ENCODE data around the gene TTYH2.
"Not testable (repeated sequence)": the region's sequence is repeated elsewhere in the genome, so short reads cannot be mapped to it uniquely, and the experiment has no call there.

TTYH2 gene

GRCh38 chr17:74253036-74253435, 39.7 kb downstream of the TTYH2 start:
- Histone ChIP-seq H3K36me3 (ENCODE audit: control insufficient read depth in 1 of 2, insufficient read depth in 2 of 2, low read length in 2 of 2) (peaks cover 0 to 3% of the 10 kb centered on the region in 2 donors), H3K9ac (ENCODE audit: low read depth in 1 of 2, low read length in 2 of 2) (no peak overlapping the region), H3K27ac (ENCODE audit: low read depth, low read length) (no peak overlapping the region), H3K9me3 (ENCODE audit: control insufficient read depth in 1 of 2, low read length in 2 of 2) (no peaks in the 10 kb centered on the region), H3K27me3 (ENCODE audit: control insufficient read depth in 1 of 2, insufficient read depth in 2 of 2, low read length in 2 of 2) (no peaks in the 10 kb centered on the region), H3K4me1 (ENCODE audit: control insufficient read depth in 1 of 2, insufficient read depth in 2 of 2, low read length in 2 of 2) (no peaks in the 10 kb centered on the region), H3K4me3 (ENCODE audit: low read depth in 1 of 2, low read length in 2 of 2) (no peak overlapping the region)

DNA sequence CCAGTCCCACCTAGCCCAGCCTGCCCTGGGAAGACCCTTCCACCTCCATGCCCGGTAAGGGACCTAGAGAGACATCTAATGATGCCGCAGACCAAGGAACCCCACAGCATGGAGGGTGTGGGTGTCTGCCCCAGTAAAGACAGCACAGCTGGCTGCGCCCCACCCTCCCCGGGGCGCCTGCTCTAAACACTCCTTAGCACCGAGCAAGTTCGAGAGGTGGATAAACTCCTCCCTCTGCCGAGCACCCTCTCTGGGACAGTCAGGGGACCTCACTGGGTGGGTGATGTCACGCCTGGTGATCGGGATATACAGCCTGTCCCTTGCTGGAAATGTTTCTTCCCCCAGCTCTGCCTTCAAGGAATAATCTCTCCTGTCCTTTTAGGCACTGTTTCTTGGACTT, 43.9 kb downstream of the TTYH2 start:
- Histone ChIP-seq H3K4me1 (ENCODE audit: control insufficient read depth in 1 of 2, insufficient read depth in 2 of 2, low read length in 2 of 2) (no peaks in the 10 kb centered on the region), H3K27ac (ENCODE audit: low read depth, low read length) (no peak overlapping the region), H3K36me3 (ENCODE audit: control insufficient read depth in 1 of 2, insufficient read depth in 2 of 2, low read length in 2 of 2) (peaks cover 0 to 3% of the 10 kb centered on the region in 2 donors), H3K9me3 (ENCODE audit: control insufficient read depth in 1 of 2, low read length in 2 of 2) (no peaks in the 10 kb centered on the region), H3K4me3 (ENCODE audit: low read depth in 1 of 2, low read length in 2 of 2) (no peak overlapping the region), H3K27me3 (ENCODE audit: control insufficient read depth in 1 of 2, insufficient read depth in 2 of 2, low read length in 2 of 2) (no peaks in the 10 kb centered on the region), H3K9ac (ENCODE audit: low read depth in 1 of 2, low read length in 2 of 2) (no peak overlapping the region)

DNA sequence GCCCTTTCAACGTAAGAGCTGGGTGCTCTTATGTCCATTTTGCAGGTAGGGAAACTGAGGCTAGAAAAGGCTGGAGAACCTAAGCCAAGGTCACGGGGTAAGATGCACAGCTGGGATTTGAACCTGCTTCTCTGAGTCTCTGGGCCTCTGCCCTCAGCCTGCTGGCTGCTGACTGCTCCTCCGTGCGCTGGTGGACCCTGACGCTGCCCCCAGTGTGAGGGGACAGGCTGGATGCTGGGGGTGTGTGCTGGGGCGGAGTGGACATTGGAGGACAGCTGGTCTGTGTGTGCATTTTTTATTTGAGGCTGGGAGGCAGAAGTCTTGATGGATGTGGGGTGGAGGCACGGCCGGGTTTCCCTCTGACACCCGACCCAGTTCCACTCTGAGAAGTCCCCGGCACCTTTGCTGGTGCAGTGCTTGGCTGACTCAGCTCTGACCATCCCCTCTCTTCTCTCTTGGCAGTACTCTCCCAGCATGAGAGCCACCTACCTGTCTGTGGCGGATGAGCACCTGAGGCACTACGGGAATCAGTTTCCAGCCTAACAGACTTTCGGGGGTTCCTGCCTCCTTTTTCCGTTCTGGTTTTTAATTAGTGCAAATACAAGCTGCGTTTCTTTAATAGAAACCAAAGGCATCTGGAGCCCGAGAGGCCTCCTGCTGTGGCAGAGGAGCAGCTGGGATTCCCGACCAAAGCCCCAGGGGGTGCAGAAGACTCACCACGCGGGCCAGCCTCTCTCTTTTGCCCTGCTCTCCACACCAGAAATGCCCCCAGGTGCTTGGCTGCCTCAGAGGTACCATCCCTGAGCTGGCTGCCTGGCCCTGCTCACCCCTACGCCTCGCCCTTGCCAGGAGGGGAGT, 46.5 kb downstream of the TTYH2 start:
- Histone ChIP-seq H3K27ac (ENCODE audit: low read depth, low read length) (no peak overlapping the region), H3K27me3 (ENCODE audit: control insufficient read depth in 1 of 2, insufficient read depth in 2 of 2, low read length in 2 of 2) (no peaks in the 10 kb centered on the region), H3K9me3 (ENCODE audit: control insufficient read depth in 1 of 2, low read length in 2 of 2) (no peaks in the 10 kb centered on the region), H3K9ac (ENCODE audit: low read depth in 1 of 2, low read length in 2 of 2) (no peak overlapping the region), H3K4me1 (ENCODE audit: control insufficient read depth in 1 of 2, insufficient read depth in 2 of 2, low read length in 2 of 2) (no peaks in the 10 kb centered on the region), H3K36me3 (ENCODE audit: control insufficient read depth in 1 of 2, insufficient read depth in 2 of 2, low read length in 2 of 2) (peaks cover 0 to 3% of the 10 kb centered on the region in 2 donors), H3K4me3 (ENCODE audit: low read depth in 1 of 2, low read length in 2 of 2) (no peak overlapping the region)

GRCh38 chr17:74260525-74260850, 47.1 kb downstream of the TTYH2 start:
- peaks cover 0 to 3% of the 10 kb centered on the region in 2 donors for H3K36me3 ChIP-seq (ENCODE audit: control insufficient read depth in 1 of 2, insufficient read depth in 2 of 2, low read length in 2 of 2)
- H3K9ac ChIP-seq (ENCODE audit: low read depth in 1 of 2, low read length in 2 of 2) = no peak overlapping the region
- H3K4me3 ChIP-seq (ENCODE audit: low read depth in 1 of 2, low read length in 2 of 2) = no peak overlapping the region
- no peaks in the 10 kb centered on the region for H3K9me3 ChIP-seq (ENCODE audit: control insufficient read depth in 1 of 2, low read length in 2 of 2)
- H3K27ac ChIP-seq (ENCODE audit: low read depth, low read length) = no peak overlapping the region
- no peaks in the 10 kb centered on the region for H3K4me1 ChIP-seq (ENCODE audit: control insufficient read depth in 1 of 2, insufficient read depth in 2 of 2, low read length in 2 of 2)
- H3K27me3 ChIP-seq (ENCODE audit: control insufficient read depth in 1 of 2, insufficient read depth in 2 of 2, low read length in 2 of 2) = no peaks in the 10 kb centered on the region

GRCh38 chr17:74262601-74263000, 49.2 kb downstream of the TTYH2 start:
- H3K27ac ChIP-seq (ENCODE audit: low read depth, low read length) = no peak overlapping the region
- no peaks in the 10 kb centered on the region for H3K4me1 ChIP-seq (ENCODE audit: control insufficient read depth in 1 of 2, insufficient read depth in 2 of 2, low read length in 2 of 2)
- no peaks in the 10 kb centered on the region for H3K36me3 ChIP-seq (ENCODE audit: control insufficient read depth in 1 of 2, insufficient read depth in 2 of 2, low read length in 2 of 2)
- no peaks in the 10 kb centered on the region for H3K9me3 ChIP-seq (ENCODE audit: control insufficient read depth in 1 of 2, low read length in 2 of 2)
- no peak overlapping the region for H3K9ac ChIP-seq (ENCODE audit: low read depth in 1 of 2, low read length in 2 of 2)
- H3K4me3 ChIP-seq (ENCODE audit: low read depth in 1 of 2, low read length in 2 of 2) = no peak overlapping the region
- no peaks in the 10 kb centered on the region for H3K27me3 ChIP-seq (ENCODE audit: control insufficient read depth in 1 of 2, insufficient read depth in 2 of 2, low read length in 2 of 2)

GRCh38 chr17:74267054-74267453, 53.7 kb downstream of the TTYH2 start:
- not testable (repeated sequence) for H3K4me3 ChIP-seq (ENCODE audit: low read depth in 1 of 2, low read length in 2 of 2); H3K27ac ChIP-seq (ENCODE audit: low read depth, low read length)

GRCh38 chr17:74267579-74267978, 54.2 kb downstream of the TTYH2 start:
- Histone ChIP-seq H3K27me3 (ENCODE audit: control insufficient read depth in 1 of 2, insufficient read depth in 2 of 2, low read length in 2 of 2) (no peaks in the 10 kb centered on the region), H3K9ac (ENCODE audit: low read depth in 1 of 2, low read length in 2 of 2) (no peak overlapping the region), H3K9me3 (ENCODE audit: control insufficient read depth in 1 of 2, low read length in 2 of 2) (no peaks in the 10 kb centered on the region), H3K27ac (ENCODE audit: low read depth, low read length) (no peak overlapping the region), H3K36me3 (ENCODE audit: control insufficient read depth in 1 of 2, insufficient read depth in 2 of 2, low read length in 2 of 2) (no peaks in the 10 kb centered on the region), H3K4me3 (ENCODE audit: low read depth in 1 of 2, low read length in 2 of 2) (no peak overlapping the region), H3K4me1 (ENCODE audit: control insufficient read depth in 1 of 2, insufficient read depth in 2 of 2, low read length in 2 of 2) (peaks cover 0 to 2% of the 10 kb centered on the region in 2 donors)

More at GRCh38 chr17:74267054-74267453, 53.7 kb downstream of the TTYH2 start:
- H3K9me3 ChIP-seq (ENCODE audit: control insufficient read depth in 1 of 2, low read length in 2 of 2); H3K36me3 ChIP-seq (ENCODE audit: control insufficient read depth in 1 of 2, insufficient read depth in 2 of 2, low read length in 2 of 2); H3K9ac ChIP-seq (ENCODE audit: low read depth in 1 of 2, low read length in 2 of 2); H3K4me1 ChIP-seq (ENCODE audit: control insufficient read depth in 1 of 2, insufficient read depth in 2 of 2, low read length in 2 of 2); H3K27me3 ChIP-seq (ENCODE audit: control insufficient read depth in 1 of 2, insufficient read depth in 2 of 2, low read length in 2 of 2): not testable (repeated sequence)

DNA sequence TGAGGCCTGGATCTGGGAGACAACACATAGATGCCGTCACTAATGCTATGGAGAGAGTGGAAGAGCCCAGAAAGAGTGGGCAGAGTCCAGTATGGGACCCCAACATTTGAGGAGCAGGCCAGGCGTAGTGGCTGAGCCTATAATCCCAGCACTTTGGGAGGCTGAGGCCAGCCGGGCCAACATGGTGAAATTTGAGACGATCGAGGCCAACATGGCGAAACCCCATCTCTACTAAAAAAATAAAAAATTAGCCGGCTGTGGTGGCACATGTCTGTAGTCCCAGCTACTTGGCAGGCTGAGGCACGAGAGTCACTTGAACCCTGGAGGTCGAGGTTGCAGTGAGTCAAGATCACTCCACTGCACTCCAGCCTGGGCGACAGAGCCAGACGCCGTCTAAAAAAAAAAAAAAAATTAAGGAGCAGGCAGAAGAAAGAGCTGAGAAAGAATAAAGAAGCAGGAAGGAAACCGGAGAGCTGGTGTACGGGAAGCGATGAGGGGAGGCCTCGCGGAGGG, 54.7 kb downstream of the TTYH2 start:
- H3K9me3 ChIP-seq (ENCODE audit: control insufficient read depth in 1 of 2, low read length in 2 of 2) = no peaks in the 10 kb centered on the region
- H3K9ac ChIP-seq (ENCODE audit: low read depth in 1 of 2, low read length in 2 of 2) = no peak overlapping the region
- no peaks in the 10 kb centered on the region for H3K36me3 ChIP-seq (ENCODE audit: control insufficient read depth in 1 of 2, insufficient read depth in 2 of 2, low read length in 2 of 2)
- H3K27me3 ChIP-seq (ENCODE audit: control insufficient read depth in 1 of 2, insufficient read depth in 2 of 2, low read length in 2 of 2) = no peaks in the 10 kb centered on the region
- H3K4me1 ChIP-seq (ENCODE audit: control insufficient read depth in 1 of 2, insufficient read depth in 2 of 2, low read length in 2 of 2) = peaks cover 0 to 5% of the 10 kb centered on the region in 2 donors
- no peak overlapping the region for H3K4me3 ChIP-seq (ENCODE audit: low read depth in 1 of 2, low read length in 2 of 2)
- no peak overlapping the region for H3K27ac ChIP-seq (ENCODE audit: low read depth, low read length)

DNA sequence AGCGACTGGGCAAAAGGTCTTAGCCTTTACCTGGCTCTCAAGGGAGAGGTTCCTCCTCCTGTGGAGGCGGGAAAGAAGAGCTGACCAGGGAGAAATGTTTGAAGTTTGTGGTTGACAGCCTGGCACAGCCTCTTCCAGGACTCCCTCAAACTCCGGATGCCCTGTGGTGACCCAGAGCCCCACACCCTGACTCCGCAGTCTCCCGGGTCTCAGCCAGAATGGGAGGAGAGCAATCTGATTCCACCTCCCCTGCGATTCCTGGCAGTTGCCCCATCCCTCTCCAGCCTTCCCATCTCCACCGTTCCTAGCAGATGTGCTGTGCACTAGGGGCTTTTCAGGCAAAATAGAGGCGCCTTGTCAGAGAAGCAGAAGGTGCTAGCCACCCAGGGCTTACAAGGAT, 55.2 kb downstream of the TTYH2 start:
- no peak overlapping the region for H3K27ac ChIP-seq (ENCODE audit: low read depth, low read length)
- H3K4me3 ChIP-seq (ENCODE audit: low read depth in 1 of 2, low read length in 2 of 2) = no peak overlapping the region
- peaks cover 0 to 5% of the 10 kb centered on the region in 2 donors for H3K4me1 ChIP-seq (ENCODE audit: control insufficient read depth in 1 of 2, insufficient read depth in 2 of 2, low read length in 2 of 2)

GRCh38 chr17:74270333-74270732, 57.0 kb downstream of the TTYH2 start:
- Histone ChIP-seq H3K27ac (ENCODE audit: low read depth, low read length) (no peak overlapping the region), H3K4me1 (ENCODE audit: control insufficient read depth in 1 of 2, insufficient read depth in 2 of 2, low read length in 2 of 2) (peaks cover 15 to 16% of the 10 kb centered on the region in 2 donors), H3K9me3 (ENCODE audit: control insufficient read depth in 1 of 2, low read length in 2 of 2) (no peaks in the 10 kb centered on the region), H3K9ac (ENCODE audit: low read depth in 1 of 2, low read length in 2 of 2) (no peak overlapping the region), H3K36me3 (ENCODE audit: control insufficient read depth in 1 of 2, insufficient read depth in 2 of 2, low read length in 2 of 2) (no peaks in the 10 kb centered on the region), H3K4me3 (ENCODE audit: low read depth in 1 of 2, low read length in 2 of 2) (no peak overlapping the region), H3K27me3 (ENCODE audit: control insufficient read depth in 1 of 2, insufficient read depth in 2 of 2, low read length in 2 of 2) (peaks cover 0 to 8% of the 10 kb centered on the region in 2 donors)

More for the DNA sequence above, 55.2 kb downstream of the TTYH2 start:
- H3K9me3 ChIP-seq (ENCODE audit: control insufficient read depth in 1 of 2, low read length in 2 of 2) = no peaks in the 10 kb centered on the region
- no peaks in the 10 kb centered on the region for H3K27me3 ChIP-seq (ENCODE audit: control insufficient read depth in 1 of 2, insufficient read depth in 2 of 2, low read length in 2 of 2)
- no peak overlapping the region for H3K9ac ChIP-seq (ENCODE audit: low read depth in 1 of 2, low read length in 2 of 2)
- no peaks in the 10 kb centered on the region for H3K36me3 ChIP-seq (ENCODE audit: control insufficient read depth in 1 of 2, insufficient read depth in 2 of 2, low read length in 2 of 2)
